Measurements from ENCODE around the gene MACF1.

The MACF1 gene

GRCh38 chr1:39321979-39322378, 117.5 kb downstream of the MACF1 start:
- no peak for DNase-seq (ENCODE audit: low spot score)
- in situ Hi-C loops (cut with MboI; ENCODE audit: low pct_unique_long_range_greater_than_20kb, low sequenced_read_pairs, unreplicated experiment) = no loop called here

GRCh38 chr1:39322431-39322830, 117.9 kb downstream of the MACF1 start:
- DNase-seq (ENCODE audit: low spot score) = no peak
- no peak for TF ChIP-seq CTCF (IDR thresholded peaks at IDR 0.05; ENCODE audit: extremely low read depth, insufficient read depth, missing control alignments)
- in situ Hi-C loops (cut with MboI; ENCODE audit: low pct_unique_long_range_greater_than_20kb, low sequenced_read_pairs, unreplicated experiment) = no loop called here

More at GRCh38 chr1:39321979-39322378, 117.5 kb downstream of the MACF1 start:
- no peak for TF ChIP-seq CTCF (IDR thresholded peaks at IDR 0.05; ENCODE audit: extremely low read depth, insufficient read depth, missing control alignments)

- DNase-seq (ENCODE audit: low spot score) = no peak
- no peak for TF ChIP-seq CTCF (IDR thresholded peaks at IDR 0.05; ENCODE audit: extremely low read depth, insufficient read depth, missing control alignments)
- in situ Hi-C loops (cut with MboI; ENCODE audit: low pct_unique_long_range_greater_than_20kb, low sequenced_read_pairs, unreplicated experiment) = no loop called here
These were observed 120.4 kb downstream of the MACF1 start for GRCh38 chr1:39324888-39325287.

GRCh38 chr1:39326836-39327235, 122.3 kb downstream of the MACF1 start:
- in situ Hi-C loops (cut with MboI; ENCODE audit: low pct_unique_long_range_greater_than_20kb, low sequenced_read_pairs, unreplicated experiment) = no loop called here
- no peak for DNase-seq (ENCODE audit: low spot score)
- no peak for TF ChIP-seq CTCF (IDR thresholded peaks at IDR 0.05; ENCODE audit: extremely low read depth, insufficient read depth, missing control alignments)

- no peak for DNase-seq (ENCODE audit: low spot score)
- in situ Hi-C loops (cut with MboI; ENCODE audit: low pct_unique_long_range_greater_than_20kb, low sequenced_read_pairs, unreplicated experiment) = no loop called here
- no peak for TF ChIP-seq CTCF (IDR thresholded peaks at IDR 0.05; ENCODE audit: extremely low read depth, insufficient read depth, missing control alignments)
These were observed 123.6 kb downstream of the MACF1 start for GRCh38 chr1:39328095-39328494.

GRCh38 chr1:39328586-39329121, 124.2 kb downstream of the MACF1 start:
- in situ Hi-C loops (cut with MboI; ENCODE audit: low pct_unique_long_range_greater_than_20kb, low sequenced_read_pairs, unreplicated experiment) = no loop called here
- no peak for TF ChIP-seq CTCF (IDR thresholded peaks at IDR 0.05; ENCODE audit: extremely low read depth, insufficient read depth, missing control alignments)
- no peak for DNase-seq (ENCODE audit: low spot score)

GRCh38 chr1:39331647-39332046, 127.2 kb downstream of the MACF1 start:
- in situ Hi-C loops (cut with MboI; ENCODE audit: low pct_unique_long_range_greater_than_20kb, low sequenced_read_pairs, unreplicated experiment) = no loop called here
- DNase-seq (ENCODE audit: low spot score) = no peak
- TF ChIP-seq CTCF (IDR thresholded peaks at IDR 0.05; ENCODE audit: extremely low read depth, insufficient read depth, missing control alignments) = no peak
